Measurements from ENCODE around the gene SERHL2.
"Not testable (repeated sequence)": the region's sequence is repeated elsewhere in the genome, so short reads cannot be mapped to it uniquely, and the experiment has no call there.

SERHL2 gene

GRCh38 chr22:42553475-42554361, at the start of gene SERHL2:
TSS of gene SERHL2 (plus strand) at chr22:42553956. CDS start at chr22:42554021, 65 bp downstream.
- peak; percentile 82 for DNase-seq (ENCODE audit: low read depth)

DNA sequence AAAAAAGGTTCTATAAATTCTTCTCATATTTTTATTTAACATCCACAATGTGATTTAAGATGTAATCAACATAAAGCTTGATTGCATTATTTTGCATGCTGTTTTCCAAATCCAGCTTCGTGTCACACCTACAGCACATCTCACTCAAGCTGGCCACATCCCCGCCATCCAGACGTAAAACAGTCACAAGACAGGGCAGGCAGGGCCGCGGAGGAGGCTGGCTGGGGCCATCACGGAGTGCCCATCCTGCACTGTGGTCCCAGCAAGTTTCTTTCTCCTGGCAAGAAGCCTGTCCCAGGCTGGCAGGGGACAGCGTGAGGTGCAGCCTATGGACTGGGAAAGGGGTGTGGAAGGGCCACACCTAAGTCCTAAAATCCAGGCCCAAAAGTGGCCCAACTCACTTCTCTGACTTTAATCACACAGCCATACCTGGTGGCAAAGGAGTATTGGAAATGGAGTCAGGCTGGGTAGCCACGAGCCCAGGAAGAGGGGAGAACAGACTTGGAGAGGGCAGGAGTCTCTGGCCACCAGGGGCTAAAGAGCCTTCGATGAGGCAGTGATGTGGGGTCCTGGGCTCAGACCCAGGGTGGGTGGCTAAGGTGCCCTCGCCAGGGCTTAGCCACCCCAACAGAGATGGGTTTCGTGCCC, 45.3 kb upstream of the SERHL2 start:
- not testable (repeated sequence) for DNase-seq (ENCODE audit: low read depth)

DNA sequence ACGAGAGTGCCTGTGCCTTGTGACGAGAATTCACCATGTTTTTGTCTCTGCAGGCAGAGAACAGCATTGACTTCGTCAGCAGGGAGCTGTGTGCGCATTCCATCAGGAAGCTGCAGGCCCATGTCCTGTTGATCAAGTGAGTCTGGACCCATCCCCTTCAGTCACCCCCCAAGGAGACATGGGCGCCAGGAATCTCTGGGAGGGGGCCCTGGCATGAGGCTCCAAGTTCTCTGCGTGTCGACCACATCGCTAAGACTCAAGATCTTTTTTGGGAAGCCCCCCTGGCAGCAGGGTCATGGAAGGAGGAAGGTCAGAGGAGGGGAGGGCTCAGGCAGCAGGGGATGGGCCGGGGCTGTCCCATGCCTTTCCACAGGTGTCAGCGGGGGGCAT, 44.8 kb upstream of the SERHL2 start:
- not testable (repeated sequence) for DNase-seq (ENCODE audit: low read depth)

- DNase-seq (ENCODE audit: low read depth) = no peak
These were observed 44.2 kb upstream of the SERHL2 start for GRCh38 chr22:42509548-42509947.

GRCh38 chr22:42511401-42511891, 42.3 kb upstream of the SERHL2 start:
- DNase-seq (ENCODE audit: low read depth) = no peak

GRCh38 chr22:42512273-42512990, 41.3 kb upstream of the SERHL2 start:
- not testable (repeated sequence) for DNase-seq (ENCODE audit: low read depth)

- DNase-seq (ENCODE audit: low read depth) = not testable (repeated sequence)
These were observed 39.4 kb upstream of the SERHL2 start for GRCh38 chr22:42514331-42514730.

GRCh38 chr22:42515304-42515703, 38.5 kb upstream of the SERHL2 start:
- not testable (repeated sequence) for DNase-seq (ENCODE audit: low read depth)

DNA sequence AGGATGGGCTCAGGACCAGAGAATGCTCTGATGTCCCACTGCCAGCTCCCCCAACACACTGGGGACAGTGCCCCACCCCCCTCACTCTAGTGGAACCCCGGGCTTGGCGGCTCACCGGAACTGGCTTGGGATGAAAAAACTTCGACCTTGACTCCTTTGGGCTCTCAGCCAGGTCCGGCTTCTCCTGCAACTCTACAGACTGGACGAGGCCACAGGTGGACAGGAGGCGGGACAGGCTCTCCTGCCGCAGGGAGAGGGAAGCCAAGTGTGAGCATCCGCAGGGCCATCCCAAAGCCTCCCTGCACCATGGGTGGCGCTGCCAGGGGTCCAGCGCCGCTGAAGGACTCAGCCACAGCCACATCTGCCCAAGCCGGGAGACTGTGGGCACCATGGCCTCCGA, 37.9 kb upstream of the SERHL2 start:
- no peak for DNase-seq (ENCODE audit: low read depth)

GRCh38 chr22:42517103-42517502, 36.7 kb upstream of the SERHL2 start:
- DNase-seq (ENCODE audit: low read depth) = not testable (repeated sequence)

- DNase-seq (ENCODE audit: low read depth) = not testable (repeated sequence)
These were observed 34.9 kb upstream of the SERHL2 start for GRCh38 chr22:42518638-42519524.

GRCh38 chr22:42519525-42520401, 34.0 kb upstream of the SERHL2 start, which contains the start of gene RRP7A:
TSS of gene RRP7A (minus strand) at chr22:42519796. CDS start at chr22:42519786, 10 bp downstream.
- DNase-seq (ENCODE audit: low read depth) = peak; percentile 85

DNA sequence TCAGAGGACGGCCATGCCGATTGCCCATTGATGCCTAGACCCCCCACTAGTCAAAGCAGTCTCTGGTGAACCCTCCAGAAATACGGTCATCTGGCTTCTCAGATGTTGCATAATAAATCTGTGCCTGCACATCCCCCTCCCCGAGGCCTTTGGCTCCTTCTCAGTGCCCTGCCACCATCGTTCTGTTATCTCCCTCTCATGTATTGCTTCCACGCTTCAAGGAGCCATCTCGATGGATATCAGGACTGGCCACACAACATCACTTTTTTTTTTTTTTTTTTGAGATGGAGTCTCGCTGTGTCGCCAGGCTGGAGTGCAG, 32.6 kb upstream of the SERHL2 start:
- DNase-seq (ENCODE audit: low read depth) = no peak

- DNase-seq (ENCODE audit: low read depth) = no peak
These were observed 31.2 kb upstream of the SERHL2 start for GRCh38 chr22:42522546-42522945.

DNA sequence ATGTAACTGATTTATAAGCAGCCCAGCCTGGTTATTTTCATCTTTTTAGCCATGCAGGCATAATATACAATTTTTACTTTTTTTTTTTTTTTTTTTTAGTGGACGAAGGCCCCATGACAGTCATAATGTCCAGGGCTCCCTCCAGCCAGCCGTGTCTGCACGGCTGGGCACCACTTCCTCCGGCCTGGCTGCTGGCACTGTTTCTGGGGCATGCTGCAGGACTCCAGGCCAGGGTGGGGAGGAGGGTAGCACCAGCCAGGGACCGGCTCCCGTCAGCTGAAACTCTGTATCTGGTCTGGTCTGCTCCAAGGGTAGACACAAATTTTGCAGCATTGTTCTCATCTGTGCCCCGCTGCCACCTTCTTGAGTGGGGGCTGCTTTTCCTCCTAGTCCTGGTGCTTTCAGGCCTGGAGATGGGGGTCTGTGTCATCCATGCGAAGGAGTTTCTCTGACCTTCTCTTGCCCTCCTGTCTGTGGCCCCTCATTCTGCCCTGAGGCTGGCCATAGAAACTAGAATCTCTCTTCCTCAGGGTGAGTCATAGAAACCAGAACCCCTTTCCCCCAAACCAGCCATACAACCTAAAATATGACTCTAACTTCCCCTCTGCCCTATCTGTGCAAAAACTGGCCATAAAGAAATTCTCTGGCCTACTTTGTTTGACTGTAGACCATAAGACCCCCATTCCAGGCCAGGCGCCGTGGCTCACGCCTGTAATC, 25.0 kb upstream of the SERHL2 start:
- DNase-seq (ENCODE audit: low read depth) = no peak

DNA sequence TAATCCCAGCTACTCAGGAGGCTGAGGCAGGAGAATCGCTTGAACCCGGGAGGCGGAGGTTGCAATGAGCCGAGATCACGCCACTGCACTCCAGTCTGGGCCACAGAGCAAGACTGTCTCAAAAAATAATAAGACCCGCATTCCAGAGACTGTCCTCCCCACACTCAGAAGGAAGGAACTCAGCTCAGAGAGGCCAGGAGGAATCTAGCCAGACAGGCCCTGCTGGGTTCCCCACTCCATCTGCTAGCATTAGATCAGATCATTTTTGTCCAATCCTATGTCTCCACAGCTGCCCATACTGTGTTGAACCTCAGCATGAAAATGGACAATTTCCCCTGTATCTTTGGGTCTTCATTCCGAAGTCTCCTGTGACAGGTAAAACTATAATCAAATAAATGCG, 24.3 kb upstream of the SERHL2 start:
- not testable (repeated sequence) for DNase-seq (ENCODE audit: low read depth)

DNA sequence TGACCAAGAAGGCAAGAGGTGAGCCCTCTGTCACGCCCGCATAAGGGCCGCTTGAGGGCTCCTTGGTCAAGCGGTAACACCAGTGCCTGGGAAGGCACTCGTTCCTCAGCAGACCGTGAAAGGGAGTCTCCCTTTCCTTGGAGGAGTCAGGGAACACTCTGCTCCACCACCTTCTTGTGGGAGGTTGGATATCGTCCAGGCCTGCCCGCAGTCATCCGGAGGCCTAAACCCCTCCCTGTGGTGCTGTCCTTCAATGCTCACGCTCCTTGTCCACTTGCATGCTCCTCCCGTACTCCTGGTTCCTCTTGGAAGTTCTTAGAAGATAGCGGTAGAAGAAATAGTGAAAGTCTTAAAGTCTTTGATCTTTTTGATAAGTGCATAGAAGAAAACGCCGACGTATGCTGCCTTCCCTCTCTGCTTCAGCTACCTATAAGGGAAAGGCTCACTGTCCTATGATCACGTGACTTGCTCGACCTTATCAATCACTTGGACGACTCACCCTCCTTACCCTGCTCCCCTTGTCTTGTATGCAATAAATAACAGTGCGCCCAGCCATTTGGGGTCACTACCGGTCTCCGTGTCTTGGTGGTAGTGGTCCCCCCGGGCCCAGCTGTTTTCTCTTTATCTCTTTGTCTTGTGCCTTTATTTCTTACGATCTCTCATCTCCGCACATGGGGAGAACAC, 22.2 kb upstream of the SERHL2 start:
- not testable (repeated sequence) for DNase-seq (ENCODE audit: low read depth)

- no peak for DNase-seq (ENCODE audit: low read depth)
These were observed 20.1 kb upstream of the SERHL2 start for GRCh38 chr22:42533638-42533977.

- DNase-seq (ENCODE audit: low read depth) = not testable (repeated sequence)
These were observed 18.5 kb upstream of the SERHL2 start for GRCh38 chr22:42535082-42535731.
